Panc1 (cell line): Measurements from ENCODE around the gene C17orf100. TPM values are rescaled to one million over a fixed set of nuclear protein-coding genes. Genes with fewer than 3 reads are reported as not detected.
"Not testable (repeated sequence)": the region's sequence is repeated elsewhere in the genome, so short reads cannot be mapped to it uniquely, and the experiment has no call there.

Experiments
- ATAC-seq: fragments of 200-7000 bp; cut with Tn5 transposase; 2 replicates; pipeline ENCODE4 v1.9.1; 2020; ENCODE audit warnings: mild to moderate bottlenecking, moderate library complexity
- BruUV-seq: library from RNA; stranded (reverse); fragments of 400-500 nt; replicated peaks from 2 replicates; lab custom pipeline; 2021; lab: Mats Ljungman, UMichigan
- CTCF ChIA-PET: fragments of 300-600 bp; sonication (Branson Sonifier 250); formaldehyde crosslinking; loops from one replicate; lab custom pipeline; 2022; ENCODE audit warnings: antibody characterized with exemption; lab: Charles Lee
- POLR2A ChIA-PET: fragments of 300-600 bp; sonication (Branson Sonifier 250); formaldehyde crosslinking; loops from one replicate; lab custom pipeline; 2022; ENCODE audit warnings: antibody characterized with exemption; lab: Charles Lee
- DNase-seq: peaks from one replicate; pipeline ENCODE4 v3.0.0-alpha.2; 2010; ENCODE audit warnings: low read depth, low spot score
- H3K27ac ChIP-seq: 2 replicates; pipeline ENCODE4 v1.5.1; 2011; ENCODE audit warnings: mild to moderate bottlenecking, low read length, inconsistent platforms
- H3K27me3 ChIP-seq: fragments of 200-500 bp; sonication (Bioruptor generic); 2 replicates; pipeline ENCODE4 v1.6.0; 2014; ENCODE audit warnings: low read length, inconsistent platforms; ENCODE audit not compliant: control insufficient read depth, insufficient read depth
- H3K36me3 ChIP-seq: fragments of 200-500 bp; sonication (Bioruptor generic); 2 replicates; pipeline ENCODE4 v1.5.1; 2014; ENCODE audit warnings: inconsistent platforms, mild to moderate bottlenecking, low read length, moderate library complexity; ENCODE audit not compliant: control insufficient read depth, insufficient read depth
- H3K4me1 ChIP-seq: 2 replicates; pipeline ENCODE4 v1.5.1; 2011; ENCODE audit warnings: inconsistent platforms, mild to moderate bottlenecking, low read length, moderate library complexity; ENCODE audit not compliant: control insufficient read depth, insufficient read depth
- H3K4me3 ChIP-seq, 2 experiments: 2 replicates each; pipeline ENCODE4 v1.5.1; 2011 to 2012; ENCODE audit warnings: low read depth in 2 of 2, low read length in 2 of 2, mild to moderate bottlenecking in 2 of 2, inconsistent platforms in 1 of 2, moderate library complexity in 1 of 2
- H3K9me3 ChIP-seq: fragments of 200-500 bp; sonication (Bioruptor generic); 2 replicates; pipeline ENCODE4 v1.5.1; 2014; ENCODE audit warnings: low read depth, mild to moderate bottlenecking, inconsistent platforms, low read length, moderate library complexity; ENCODE audit not compliant: control insufficient read depth, insufficient read depth
- POLR2AphosphoS5 ChIP-seq: IDR thresholded peaks from 2 replicates; pipeline ENCODE4 v1.6.1; 2012; ENCODE audit warnings: mild to moderate bottlenecking, low read depth, low read length, moderate library complexity
- SIN3A ChIP-seq: IDR thresholded peaks from 2 replicates; pipeline ENCODE4 v1.6.1; 2012; ENCODE audit warnings: low read depth, mild to moderate bottlenecking, low read length, moderate library complexity, borderline replicate concordance; ENCODE audit not compliant: insufficient read depth
- TCF7L2 ChIP-seq: IDR thresholded peaks from 2 replicates; pipeline ENCODE4 v1.6.1; 2011; ENCODE audit warnings: mild to moderate bottlenecking, low read depth, low read length, inconsistent platforms
- in situ Hi-C: cut with HindIII; loops from 2 replicates; pipeline ENCODE4 v1.10.0; 2016; ENCODE audit warnings: low sequenced_read_pairs, low pct_unique_long_range_greater_than_20kb
- intact Hi-C: fragments of 100-400 bp; cut with micrococcal nuclease; formaldehyde crosslinking; loops from one replicate; pipeline ENCODE4 v1.10.0; 2022; ENCODE audit not compliant: unreplicated experiment
- total RNA-seq: library from RNA; stranded (reverse); gene quantifications from one replicate; pipeline ENCODE4 v1.2.1, GENCODE V29; 2021; ENCODE audit not compliant: unreplicated experiment
- TF ChIP-seq, protein P1 (sequence below): fragments of 450-650 bp; IDR thresholded peaks from 2 replicates; pipeline ENCODE4 v1.5.1; 2017; ENCODE audit warnings: mild to moderate bottlenecking
- TF ChIP-seq, protein P2 (sequence below), 2 experiments: IDR thresholded peaks; 2 replicates each; pipeline ENCODE4 v1.6.1; 2011 to 2012; ENCODE audit warnings: low read depth in 2 of 2, control low read depth in 1 of 2, low read length in 1 of 2, mild to moderate bottlenecking in 1 of 2, moderate library complexity in 1 of 2; ENCODE audit not compliant: insufficient read depth in 1 of 2

The C17orf100 gene
- total RNA-seq, 1 experiment from 2014 or later, result 2.8 TPM

GRCh38 chr17:6656797-6657632 is 5.5 kb downstream of the C17orf100 start:
- in situ Hi-C loops, POLR2A ChIA-PET, BruUV-seq, DNase-seq, H3K27ac ChIP-seq, H3K4me3 ChIP-seq, H3K27me3 ChIP-seq, H3K36me3 ChIP-seq, H3K9me3 ChIP-seq, CTCF ChIA-PET, intact Hi-C loops: not testable (repeated sequence)
- peaks cover 17% of the 10 kb centered on the region; the same call in 1 of the 2 replicates for H3K4me1 ChIP-seq
- peak; percentile 28; the same call in 1 of the 2 replicates for ATAC-seq

DNA sequence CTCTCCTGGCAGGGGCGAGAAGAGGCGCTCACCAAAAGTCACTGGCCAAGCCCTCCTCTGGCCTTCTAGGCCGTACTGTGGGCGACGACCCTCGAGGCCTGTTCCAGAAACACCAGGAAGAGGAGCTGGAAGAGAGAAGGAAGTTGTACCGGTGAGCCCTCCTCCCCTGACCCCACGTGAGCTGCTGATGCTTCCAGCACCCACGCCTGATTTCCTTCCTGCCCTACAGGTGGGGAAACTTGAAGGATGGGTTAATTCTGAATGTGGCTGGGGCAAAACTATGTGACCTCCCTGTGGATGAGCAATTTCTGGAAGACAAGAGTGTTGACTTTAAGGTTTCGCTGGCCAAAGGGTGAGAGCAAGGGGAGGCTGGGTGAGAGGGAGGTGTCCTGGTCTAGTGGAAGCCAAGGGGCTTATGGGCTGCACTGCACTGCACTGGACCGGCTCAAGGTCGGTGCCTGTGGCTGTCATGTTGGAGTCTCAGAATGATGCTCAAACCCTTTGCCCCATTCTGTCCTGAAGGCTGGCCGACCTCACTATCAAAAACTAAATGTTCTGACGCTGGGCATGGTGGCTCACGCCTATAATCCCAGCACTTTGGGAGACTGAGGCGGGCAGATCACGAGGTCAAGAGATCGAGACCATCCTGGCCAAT is 6.2 kb downstream of the C17orf100 start:
- Histone ChIP-seq H3K4me1 (peaks cover 13% of the 10 kb centered on the region; the same call in 1 of the 2 replicates), H3K9me3 (no peaks in the 10 kb centered on the region), H3K36me3 (no peaks in the 10 kb centered on the region), H3K27ac (no peak overlapping the region), H3K27me3 (peaks cover 3% of the 10 kb centered on the region; the same call in 1 of the 2 replicates), H3K4me3 (no peak overlapping the region)
- ChIA-PET CTCF (no interaction called here), POLR2A (no interaction called here)
- DNase-seq (no peak), ATAC-seq (no peak)
- intact Hi-C loops, result no loop called here
- in situ Hi-C loops, result no loop called here
- TF ChIP-seq, protein P1, sequence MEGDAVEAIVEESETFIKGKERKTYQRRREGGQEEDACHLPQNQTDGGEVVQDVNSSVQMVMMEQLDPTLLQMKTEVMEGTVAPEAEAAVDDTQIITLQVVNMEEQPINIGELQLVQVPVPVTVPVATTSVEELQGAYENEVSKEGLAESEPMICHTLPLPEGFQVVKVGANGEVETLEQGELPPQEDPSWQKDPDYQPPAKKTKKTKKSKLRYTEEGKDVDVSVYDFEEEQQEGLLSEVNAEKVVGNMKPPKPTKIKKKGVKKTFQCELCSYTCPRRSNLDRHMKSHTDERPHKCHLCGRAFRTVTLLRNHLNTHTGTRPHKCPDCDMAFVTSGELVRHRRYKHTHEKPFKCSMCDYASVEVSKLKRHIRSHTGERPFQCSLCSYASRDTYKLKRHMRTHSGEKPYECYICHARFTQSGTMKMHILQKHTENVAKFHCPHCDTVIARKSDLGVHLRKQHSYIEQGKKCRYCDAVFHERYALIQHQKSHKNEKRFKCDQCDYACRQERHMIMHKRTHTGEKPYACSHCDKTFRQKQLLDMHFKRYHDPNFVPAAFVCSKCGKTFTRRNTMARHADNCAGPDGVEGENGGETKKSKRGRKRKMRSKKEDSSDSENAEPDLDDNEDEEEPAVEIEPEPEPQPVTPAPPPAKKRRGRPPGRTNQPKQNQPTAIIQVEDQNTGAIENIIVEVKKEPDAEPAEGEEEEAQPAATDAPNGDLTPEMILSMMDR, result no peak
- TF ChIP-seq POLR2AphosphoS5, result no peak
- no peak for TF ChIP-seq SIN3A
- TF ChIP-seq, protein P2, sequence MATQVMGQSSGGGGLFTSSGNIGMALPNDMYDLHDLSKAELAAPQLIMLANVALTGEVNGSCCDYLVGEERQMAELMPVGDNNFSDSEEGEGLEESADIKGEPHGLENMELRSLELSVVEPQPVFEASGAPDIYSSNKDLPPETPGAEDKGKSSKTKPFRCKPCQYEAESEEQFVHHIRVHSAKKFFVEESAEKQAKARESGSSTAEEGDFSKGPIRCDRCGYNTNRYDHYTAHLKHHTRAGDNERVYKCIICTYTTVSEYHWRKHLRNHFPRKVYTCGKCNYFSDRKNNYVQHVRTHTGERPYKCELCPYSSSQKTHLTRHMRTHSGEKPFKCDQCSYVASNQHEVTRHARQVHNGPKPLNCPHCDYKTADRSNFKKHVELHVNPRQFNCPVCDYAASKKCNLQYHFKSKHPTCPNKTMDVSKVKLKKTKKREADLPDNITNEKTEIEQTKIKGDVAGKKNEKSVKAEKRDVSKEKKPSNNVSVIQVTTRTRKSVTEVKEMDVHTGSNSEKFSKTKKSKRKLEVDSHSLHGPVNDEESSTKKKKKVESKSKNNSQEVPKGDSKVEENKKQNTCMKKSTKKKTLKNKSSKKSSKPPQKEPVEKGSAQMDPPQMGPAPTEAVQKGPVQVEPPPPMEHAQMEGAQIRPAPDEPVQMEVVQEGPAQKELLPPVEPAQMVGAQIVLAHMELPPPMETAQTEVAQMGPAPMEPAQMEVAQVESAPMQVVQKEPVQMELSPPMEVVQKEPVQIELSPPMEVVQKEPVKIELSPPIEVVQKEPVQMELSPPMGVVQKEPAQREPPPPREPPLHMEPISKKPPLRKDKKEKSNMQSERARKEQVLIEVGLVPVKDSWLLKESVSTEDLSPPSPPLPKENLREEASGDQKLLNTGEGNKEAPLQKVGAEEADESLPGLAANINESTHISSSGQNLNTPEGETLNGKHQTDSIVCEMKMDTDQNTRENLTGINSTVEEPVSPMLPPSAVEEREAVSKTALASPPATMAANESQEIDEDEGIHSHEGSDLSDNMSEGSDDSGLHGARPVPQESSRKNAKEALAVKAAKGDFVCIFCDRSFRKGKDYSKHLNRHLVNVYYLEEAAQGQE (IDR thresholded peaks at IDR 0.05; ENCODE audit: insufficient read depth in 1 of 2, low read depth in 2 of 2, low read length in 1 of 2), result no peak
- TF ChIP-seq TCF7L2, result no peak
- no TSS peak for BruUV-seq

DNA sequence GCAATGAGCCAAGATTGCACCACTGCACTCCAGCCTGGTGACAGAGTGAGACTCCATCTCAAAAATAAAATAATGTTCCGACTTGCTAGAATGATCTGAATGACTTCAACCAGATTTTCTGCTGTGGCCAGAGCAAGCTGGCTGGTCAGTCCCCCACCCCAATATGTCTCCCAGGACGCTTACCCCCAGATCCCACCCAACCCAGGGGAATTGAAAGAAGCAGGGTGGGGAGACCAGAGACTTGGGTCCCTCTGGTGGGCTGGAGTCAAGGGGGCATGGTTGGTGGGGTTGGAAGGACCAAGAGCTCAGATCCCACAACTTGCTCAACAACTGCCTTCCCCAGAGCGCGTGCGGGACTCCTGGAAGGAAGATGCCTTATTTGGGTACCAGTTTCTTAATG is 6.8 kb downstream of the C17orf100 start:
- H3K27me3 ChIP-seq, H3K36me3 ChIP-seq, H3K27ac ChIP-seq, in situ Hi-C loops, ATAC-seq, CTCF ChIA-PET, POLR2A ChIA-PET, intact Hi-C loops, H3K4me3 ChIP-seq, BruUV-seq, H3K9me3 ChIP-seq, H3K4me1 ChIP-seq, DNase-seq: not testable (repeated sequence)
